Right ventricle myocardium inferior (tissue), 1 donor: ENCODE measurements around the gene DNAJB7. TPM values are rescaled to one million over a fixed set of nuclear protein-coding genes. Genes with fewer than 3 reads are reported as not detected.
"Not testable (repeated sequence)": the region's sequence is repeated elsewhere in the genome, so short reads cannot be mapped to it uniquely, and the experiment has no call there.

Experiments
- ATAC-seq: fragments of 200-7000 bp; cut with Tn5 transposase; one replicate; pipeline ENCODE4 v1.9.1; 2020; ENCODE audit warnings: mild to moderate bottlenecking, moderate library complexity
- DNase-seq: peaks from one replicate; pipeline ENCODE4 v3.0.0; 2021; ENCODE audit errors: missing footprints
- intact Hi-C: fragments of 100-400 bp; cut with DNase I; formaldehyde crosslinking; loops from one replicate; pipeline ENCODE4 v1.11.0; 2022
- long read RNA-seq: library from polyadenylated mRNA; unstranded; transcript quantifications from one replicate; pipeline ENCODE4 v2.0.0, GENCODE V29; 2021
- total RNA-seq: library from RNA; stranded (reverse); fragmentation: NEBNext Ultra II Directional; extraction: Animal tissue kit (Norgen Biotek cat#: 25700); gene quantifications from one replicate; pipeline ENCODE4 v1.2.1, GENCODE V29; 2021
- donor health status: DM: no; HTN: yes; CAD: no; lungs with severe emphysema.

The DNAJB7 gene
- not detected for total RNA-seq
- long read RNA-seq, result 0 reads

DNA sequence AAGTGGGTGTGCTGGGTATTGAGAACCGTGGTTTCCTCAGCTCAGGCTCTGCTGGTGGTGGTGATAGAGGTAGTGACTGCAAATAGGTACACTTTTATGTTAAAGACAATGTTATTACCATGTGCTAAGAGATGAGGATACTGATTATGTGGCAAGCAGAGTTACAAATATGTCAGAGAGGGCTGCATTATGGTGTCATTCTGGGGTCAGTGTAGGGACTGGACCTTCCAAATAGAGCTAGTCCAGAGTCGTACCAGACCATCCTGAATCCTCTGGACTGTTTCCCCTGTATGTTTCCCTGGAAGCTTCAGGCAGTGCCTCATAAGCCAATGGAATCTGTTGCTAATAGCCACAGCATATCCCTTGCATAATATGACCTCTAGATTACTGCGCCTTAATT, at the start of gene DNAJB7:
Gene DNAJB7 (minus strand): TSS at position 101 of the 400 bp plus-strand sequence. CDS start 119 bp downstream, outside the sequence.
- no peak for ATAC-seq
- DNase-seq, result no peak
- intact Hi-C loops, result no loop called here

DNA sequence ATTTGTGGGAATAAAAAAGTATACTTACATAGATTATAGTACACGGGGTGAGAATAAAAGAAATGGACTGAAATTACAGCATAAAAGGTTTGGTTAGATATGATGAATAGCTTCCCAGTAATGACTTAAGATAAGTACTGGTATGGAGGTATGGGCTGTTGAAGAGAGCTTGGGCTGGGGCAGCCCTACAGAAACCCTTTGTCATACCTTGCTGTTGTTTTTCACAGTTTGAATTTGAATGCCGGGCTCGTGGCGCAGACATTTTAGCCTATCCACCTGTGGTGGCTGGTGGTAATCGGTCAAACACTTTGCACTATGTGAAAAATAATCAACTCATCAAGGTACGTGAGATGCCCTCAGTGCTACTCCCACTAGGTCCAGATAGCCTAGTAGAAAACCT, 47.0 kb upstream of the DNAJB7 start:
- ATAC-seq (no peak), DNase-seq (no peak)
- intact Hi-C loops, result no loop called here

DNA sequence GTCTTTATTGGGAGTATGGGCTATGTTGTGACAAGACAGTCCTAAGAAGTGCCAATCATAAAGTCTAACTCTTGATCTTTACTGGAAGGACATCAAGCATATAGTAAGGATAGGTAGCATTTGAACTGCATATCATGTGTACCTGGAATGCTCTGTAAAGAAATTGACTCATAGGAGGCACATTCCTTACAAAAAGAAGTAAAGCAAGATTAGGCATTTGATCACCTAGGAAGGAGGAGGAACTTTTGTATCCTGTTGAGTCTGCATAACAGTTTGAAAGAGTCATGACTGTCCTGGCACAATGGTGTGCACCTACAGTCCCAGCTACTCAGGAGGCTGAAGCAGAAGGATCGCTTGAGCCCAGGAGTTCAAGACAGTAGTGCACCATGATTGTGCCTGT, 42.2 kb upstream of the DNAJB7 start:
- no peak for ATAC-seq
- intact Hi-C loops, result no loop called here

DNA sequence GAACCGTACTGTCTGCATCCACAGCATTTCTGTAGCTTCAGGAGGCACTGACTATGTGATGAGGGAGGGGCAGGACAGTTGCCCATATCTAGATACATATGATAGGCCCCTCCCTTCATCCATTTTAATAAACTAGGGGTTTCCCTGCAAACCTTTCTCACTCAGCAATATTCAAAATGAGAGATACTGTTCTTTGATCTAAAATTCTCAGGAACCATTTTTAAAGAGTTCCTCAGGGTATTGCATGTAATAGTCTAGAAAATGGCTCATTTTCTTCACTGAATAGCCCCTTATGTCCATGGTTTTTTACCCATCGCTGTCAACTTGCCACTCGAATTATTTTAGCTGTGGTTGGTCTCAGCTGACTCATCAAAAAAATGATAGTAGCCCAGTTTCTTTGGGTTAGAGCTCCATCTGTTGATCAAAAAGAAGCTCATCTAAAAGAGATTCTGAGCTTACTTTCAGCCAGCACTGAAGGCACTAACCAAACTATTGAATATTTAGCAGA, 37.0 kb upstream of the DNAJB7 start:
- DNase-seq, result no peak
- intact Hi-C loops, result no loop called here
- no peak for ATAC-seq

More for the DNA sequence above, 42.2 kb upstream of the DNAJB7 start:
- DNase-seq, result no peak

DNA sequence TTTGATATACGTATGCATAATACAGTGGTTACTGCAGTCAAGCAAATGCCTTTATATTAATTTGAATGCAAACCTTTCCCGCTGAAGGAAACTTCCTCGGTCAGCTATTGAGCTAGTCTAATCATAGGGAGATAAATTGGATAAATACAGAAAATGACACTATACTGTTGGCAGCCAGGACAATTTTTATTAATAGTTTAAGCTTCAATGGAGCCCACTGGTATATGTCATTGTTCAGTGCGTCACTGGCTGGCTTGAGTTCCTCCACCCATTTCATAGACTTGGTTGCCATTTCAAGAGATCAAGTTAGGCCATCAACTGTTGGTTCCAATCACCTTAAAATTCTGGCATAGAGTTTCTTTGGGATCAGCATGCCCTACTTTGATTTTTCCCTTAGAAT, 32.5 kb upstream of the DNAJB7 start:
- ATAC-seq (no peak), DNase-seq (no peak)
- intact Hi-C loops, result no loop called here

DNA sequence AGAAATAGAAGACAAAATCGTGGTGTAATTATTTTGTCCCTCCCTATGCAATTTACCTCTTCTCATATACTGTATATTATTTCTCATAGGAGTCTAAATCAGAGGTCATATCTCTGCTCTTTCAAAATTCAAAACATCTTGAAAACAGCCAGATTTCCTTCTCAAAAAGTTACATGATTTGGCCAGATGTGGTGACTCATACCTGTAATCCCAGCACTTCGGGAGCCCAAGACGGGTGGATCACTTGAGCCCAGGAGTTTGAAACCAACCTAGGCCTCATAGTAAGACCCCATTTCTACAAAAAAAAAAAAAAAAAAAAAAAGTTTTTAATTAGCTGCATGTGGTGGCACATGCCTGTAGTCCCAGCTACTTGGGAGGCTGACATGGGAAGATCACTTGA, 29.0 kb upstream of the DNAJB7 start:
- intact Hi-C loops, result no loop called here
- ATAC-seq, result no peak
- no peak for DNase-seq

DNA sequence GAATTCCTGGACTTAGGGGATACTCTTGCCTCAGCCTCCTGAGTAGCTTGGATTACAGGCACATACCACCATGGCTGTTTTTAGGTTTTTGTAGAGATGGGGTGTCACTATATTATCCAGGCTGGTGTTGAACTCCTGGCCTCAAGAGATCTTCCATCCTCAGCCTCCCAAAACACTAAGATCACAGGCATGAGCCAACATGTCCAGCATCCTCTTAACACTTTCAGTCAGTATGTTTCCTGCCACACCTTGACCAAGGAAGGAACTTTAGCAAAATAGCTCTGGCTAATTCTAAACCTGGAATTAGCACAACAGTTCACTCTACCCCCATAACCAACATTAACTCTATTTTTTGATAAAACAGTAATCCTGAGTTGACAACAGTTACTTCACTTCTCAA, 27.2 kb upstream of the DNAJB7 start:
- ATAC-seq (no peak), DNase-seq (no peak)
- intact Hi-C loops, result no loop called here

DNA sequence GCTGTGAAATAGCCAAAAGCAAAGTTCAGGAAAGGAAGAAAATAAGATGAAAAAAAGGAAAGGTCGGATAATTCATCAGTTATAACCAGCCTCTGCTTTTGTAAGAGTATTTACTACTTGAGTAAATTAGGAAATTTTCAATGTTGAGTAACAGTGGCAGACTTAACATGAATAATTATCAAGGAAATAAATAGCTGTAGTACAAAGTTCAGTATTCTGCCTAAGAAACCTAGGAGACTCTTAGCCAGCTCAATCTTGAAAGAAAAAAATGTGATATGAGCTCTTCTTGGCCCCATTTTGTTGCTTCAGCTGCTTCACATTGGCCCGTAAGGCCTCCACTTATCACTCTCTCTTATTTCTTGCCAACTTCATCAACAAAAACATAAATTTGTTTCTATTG, 17.0 kb upstream of the DNAJB7 start:
- intact Hi-C loops, result no loop called here
- DNase-seq (no peak), ATAC-seq (no peak)

DNA sequence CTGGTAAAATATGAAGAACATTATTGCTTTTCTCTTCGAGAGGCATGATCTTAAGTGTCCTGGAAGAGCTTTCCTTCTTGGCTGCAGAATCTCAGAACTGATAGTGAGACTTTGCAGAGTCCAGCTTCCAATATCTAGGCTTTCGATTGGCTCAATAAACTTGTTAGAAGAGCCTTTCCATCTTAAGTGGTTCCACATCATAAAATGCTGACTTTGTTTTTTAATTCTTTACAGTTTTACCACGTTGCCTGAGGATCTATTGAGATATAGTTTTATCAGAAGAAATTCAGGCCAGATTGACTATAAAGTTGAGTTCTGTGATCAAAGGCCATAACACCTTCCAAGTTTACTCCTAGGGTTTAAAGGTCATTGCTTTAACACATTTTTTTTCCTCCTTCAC, 15.6 kb upstream of the DNAJB7 start:
- intact Hi-C loops, result no loop called here
- ATAC-seq, result no peak

DNA sequence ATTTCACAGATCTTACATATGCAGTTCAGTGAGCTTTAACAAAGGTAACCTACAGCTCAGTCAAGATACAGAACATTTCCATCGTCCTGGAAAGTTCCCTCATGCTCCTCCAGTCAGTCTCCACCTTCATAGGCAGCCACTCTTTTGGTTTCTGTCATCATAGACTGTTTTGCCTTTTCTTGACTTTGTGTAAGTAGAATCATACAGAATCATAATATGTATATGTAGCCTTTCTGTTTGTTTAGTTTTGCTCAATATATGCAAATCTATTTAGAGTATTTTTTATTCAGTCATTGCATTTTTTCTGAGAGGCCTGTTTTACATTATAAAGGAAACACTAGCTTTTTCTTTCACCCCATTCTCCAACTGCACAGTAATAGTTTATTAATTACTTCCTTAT, 15.0 kb upstream of the DNAJB7 start:
- ATAC-seq (no peak), DNase-seq (no peak)
- intact Hi-C loops, result no loop called here

More for the DNA sequence above, 15.6 kb upstream of the DNAJB7 start:
- DNase-seq, result no peak

DNA sequence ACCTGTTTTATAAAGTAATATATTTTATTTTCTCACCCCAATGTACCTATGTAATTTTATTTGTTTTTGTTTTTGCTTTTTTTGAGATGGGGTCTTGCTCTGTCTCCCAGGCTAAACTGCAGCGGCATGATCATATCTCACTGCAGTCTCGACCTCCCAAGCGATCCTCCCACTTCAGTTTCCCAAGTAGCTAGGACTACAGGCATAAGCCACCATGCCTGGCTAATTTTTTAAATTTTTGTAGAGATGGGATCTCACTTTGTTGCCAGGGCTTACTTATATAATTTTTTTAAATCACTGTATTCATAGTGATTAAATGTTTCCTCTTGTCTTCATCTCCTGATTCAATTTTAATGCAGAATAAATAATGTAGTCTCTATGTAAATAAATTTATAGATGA, 13.2 kb upstream of the DNAJB7 start:
- DNase-seq (no peak), ATAC-seq (no peak)
- intact Hi-C loops, result no loop called here

DNA sequence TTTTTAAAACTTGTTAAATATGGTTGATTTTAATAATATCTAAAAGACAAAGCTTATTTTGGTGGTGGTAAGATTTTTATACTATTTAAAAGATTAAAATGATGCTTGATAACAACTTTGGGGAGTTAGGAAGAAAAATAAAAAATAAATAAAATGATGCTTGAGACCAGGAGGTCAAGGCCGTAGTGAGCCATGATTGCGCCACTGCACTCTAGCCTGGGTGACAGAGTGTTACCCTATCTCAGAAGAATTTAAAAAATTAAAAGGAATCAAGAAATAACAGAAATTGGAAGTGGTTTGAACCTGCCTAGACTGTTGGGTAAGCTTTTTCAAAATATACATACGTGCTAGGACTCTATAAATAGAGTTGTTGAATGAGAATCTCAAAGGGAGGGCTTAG, 12.1 kb upstream of the DNAJB7 start:
- intact Hi-C loops, result no loop called here
- DNase-seq, result no peak
- no peak for ATAC-seq

DNA sequence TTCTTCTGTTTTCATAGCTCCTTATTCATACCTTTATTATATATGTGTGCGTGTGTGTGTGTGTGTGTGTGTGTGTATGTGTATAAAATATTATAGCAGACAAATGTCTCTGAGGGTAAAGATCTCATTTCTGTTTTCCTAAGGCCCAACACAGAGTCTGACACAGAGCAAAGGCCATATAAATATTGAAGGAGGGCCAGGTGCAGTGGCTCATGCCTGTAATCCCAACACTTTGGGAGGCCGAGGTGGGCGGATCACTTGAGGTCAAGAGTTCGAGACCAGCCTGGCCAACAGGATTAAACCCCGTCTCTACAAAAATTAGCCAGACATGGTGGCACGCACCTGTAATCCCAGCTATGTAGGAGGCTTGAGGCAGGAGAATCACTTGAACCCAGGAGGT, 6.5 kb upstream of the DNAJB7 start:
- intact Hi-C loops, ATAC-seq, DNase-seq: not testable (repeated sequence)

DNA sequence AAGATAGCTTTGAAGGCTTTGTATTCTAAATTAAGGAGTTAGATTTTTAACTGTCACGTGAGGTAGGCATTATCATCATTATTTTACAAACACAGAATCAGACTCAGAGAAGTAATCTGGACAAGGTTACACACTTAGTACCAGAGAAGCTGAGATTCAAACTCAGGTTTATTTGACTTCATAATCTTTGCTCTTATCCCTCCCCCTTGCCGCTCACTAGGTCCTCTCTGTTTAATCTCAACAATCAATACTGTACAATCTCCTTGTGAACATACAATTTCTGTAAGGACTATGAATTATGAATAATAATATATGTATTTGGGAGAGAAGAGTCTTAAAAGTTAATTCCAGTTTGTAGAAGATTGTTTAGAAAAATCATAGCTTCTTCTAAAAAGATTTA, 5.2 kb upstream of the DNAJB7 start:
- intact Hi-C loops, result no loop called here
- DNase-seq, result no peak
- no peak for ATAC-seq

DNA sequence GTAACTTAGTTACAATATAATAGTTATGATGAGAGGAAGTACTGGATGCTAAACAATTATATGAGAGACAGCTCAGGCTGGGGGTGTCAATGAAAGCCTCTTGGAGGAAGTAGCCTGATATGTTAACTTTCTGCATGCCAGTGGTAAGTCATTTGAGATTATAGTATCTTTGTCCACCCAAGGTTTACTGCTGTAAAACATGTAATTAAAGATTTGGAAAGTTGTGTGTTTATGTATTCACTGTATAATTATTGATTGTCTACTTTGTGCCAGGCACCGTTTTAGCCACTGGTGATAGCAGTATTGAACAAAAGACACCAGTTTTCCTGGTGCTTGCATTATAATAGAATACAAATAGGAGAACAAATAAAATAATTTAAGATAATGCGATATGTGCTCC, 624 bp upstream of the DNAJB7 start:
- DNase-seq (no peak), ATAC-seq (no peak)
- intact Hi-C loops, result no loop called here

DNA sequence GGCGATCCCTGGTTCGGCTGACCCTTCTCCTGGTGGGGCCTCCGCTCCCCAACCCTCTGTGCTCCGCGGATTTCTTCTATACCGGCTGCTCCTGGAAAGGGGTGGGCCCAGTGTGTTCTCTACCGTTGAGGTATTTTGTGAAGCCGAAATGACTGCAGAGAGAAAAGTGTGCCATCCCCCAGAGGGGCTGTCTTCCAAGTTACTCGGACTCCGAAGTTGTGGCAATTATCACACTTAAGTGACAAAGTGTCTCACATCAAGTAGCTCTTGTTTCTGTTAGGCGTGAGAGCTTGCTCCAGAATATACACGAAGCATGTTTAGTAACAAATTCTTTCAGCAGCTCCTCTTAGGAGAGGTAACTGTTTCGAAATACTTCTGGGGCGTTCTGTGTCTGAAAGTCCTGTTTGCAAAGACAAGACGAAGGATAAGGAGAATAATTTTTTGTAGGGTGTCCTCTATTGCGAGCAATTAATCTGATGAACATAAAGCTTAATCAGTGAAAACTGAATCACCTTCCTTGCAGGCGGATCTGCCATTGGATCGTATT, 4.5 kb downstream of the DNAJB7 start:
- DNase-seq, result no peak
- intact Hi-C loops, result loop anchor here (5.0 kb wide), 1 partner anchor 40 kb away; the partner anchor contains the start of gene SLC25A17
- ATAC-seq, result no peak

DNA sequence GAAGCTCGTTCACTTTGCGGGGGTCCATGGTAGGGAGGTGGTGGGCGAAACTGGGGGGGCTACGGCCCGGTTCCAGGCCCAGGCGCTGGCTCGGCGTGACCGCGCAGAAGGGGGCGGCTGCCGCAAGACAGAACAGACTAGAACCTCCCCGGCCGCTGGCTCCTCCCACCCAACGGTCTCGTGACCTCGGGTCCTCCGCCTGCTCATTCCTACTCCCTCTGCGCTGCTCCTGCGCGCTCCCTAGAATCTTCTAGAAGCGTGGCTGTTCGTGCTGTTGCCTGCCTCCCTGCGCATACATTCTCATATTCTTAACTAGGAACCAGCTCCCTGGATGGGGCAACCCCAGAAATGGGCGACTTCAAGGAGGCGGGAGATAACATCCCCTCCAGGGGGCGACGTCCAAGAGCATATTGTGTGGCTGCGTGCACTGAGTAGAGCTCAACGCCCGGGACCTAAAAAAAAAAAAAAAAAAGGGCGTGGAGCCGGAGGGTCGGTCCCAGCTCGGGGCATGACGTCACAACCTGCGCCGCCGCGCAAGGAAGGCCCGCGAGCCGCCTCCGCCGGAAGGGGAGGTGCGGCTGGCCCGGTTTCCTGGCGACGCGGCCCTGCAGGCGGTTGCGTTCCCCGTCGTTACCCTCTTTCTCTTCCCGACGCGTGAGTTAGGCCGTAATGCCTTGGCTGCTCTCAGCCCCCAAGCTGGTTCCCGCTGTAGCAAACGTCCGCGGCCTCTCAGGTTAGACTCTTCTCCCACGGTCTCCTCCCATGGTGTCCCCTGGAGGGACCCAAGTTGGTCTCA, 5.2 kb downstream of the DNAJB7 start, which contains the start of the genes ST13 and XPNPEP3:
Gene ST13 (minus strand): TSS at position 127 of the 796 bp plus-strand sequence. CDS start 99 bp downstream, at position 28.
Gene XPNPEP3 (plus strand): TSS at position 636 of the 796 bp plus-strand sequence. CDS start 34 bp downstream, at position 670.
- peak; percentile 99 for DNase-seq
- intact Hi-C loops, result loop anchor here (5.0 kb wide), 1 partner anchor 39 kb away; the partner anchor contains the start of gene SLC25A17
- ATAC-seq, result peak; percentile 99

DNA sequence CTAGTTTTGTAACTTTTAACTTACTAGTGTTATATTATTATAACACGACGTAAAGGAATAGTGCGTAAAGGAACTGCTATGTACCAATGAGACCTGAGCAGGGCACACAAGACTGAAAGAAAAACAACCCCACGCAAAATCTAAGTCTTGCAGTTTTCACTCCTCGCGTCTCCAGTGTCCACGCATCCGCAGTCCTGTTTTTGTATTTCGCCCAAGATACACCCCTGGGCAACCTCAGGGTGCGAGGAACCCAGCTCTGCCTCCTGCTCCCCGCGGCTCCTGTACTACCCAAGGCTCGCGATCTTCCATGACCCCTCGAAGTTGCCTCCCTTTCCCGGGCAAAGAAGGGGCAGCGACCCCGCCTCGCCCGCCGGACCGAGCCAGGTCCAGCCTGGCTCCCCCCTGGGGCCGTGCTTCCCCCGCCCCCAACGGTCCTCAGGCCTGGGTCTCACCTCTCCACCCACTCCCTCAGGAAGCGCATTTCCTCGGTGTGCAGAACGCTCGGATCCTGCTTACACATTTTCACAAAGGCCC, 5.9 kb downstream of the DNAJB7 start:
- ATAC-seq, result peak; percentile 32
- intact Hi-C loops, result loop anchor here (5.0 kb wide), 1 partner anchor 39 kb away; the partner anchor contains the start of gene SLC25A17
- DNase-seq, result peak; percentile 55
